ENCODE results near the gene ATP6V1G1.
"Not testable (repeated sequence)": the region's sequence is repeated elsewhere in the genome, so short reads cannot be mapped to it uniquely, and the experiment has no call there.

DNA sequence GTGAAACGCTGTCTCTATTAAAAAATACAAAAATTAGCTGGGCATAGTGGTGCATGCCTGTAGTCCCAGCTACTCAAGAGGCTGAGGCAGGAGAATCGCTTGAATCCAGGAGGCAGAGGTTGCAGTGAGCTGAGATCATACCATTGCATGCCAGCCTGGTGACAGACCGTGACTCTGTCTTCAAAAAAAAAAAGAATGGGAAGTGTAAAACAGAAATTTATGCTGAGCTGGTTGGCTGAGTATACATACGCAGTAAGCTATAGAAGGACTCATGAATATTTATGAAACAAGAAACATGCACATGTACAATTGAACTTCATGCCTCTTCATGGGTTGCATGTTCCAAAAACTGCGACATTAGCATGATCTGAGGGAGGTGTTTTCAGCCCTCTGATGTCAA, 10.8 kb upstream of the ATP6V1G1 start:
- TF ChIP-seq POLR2A (IDR thresholded peaks at IDR 0.05) = not testable (repeated sequence)
- TF ChIP-seq, protein P1, sequence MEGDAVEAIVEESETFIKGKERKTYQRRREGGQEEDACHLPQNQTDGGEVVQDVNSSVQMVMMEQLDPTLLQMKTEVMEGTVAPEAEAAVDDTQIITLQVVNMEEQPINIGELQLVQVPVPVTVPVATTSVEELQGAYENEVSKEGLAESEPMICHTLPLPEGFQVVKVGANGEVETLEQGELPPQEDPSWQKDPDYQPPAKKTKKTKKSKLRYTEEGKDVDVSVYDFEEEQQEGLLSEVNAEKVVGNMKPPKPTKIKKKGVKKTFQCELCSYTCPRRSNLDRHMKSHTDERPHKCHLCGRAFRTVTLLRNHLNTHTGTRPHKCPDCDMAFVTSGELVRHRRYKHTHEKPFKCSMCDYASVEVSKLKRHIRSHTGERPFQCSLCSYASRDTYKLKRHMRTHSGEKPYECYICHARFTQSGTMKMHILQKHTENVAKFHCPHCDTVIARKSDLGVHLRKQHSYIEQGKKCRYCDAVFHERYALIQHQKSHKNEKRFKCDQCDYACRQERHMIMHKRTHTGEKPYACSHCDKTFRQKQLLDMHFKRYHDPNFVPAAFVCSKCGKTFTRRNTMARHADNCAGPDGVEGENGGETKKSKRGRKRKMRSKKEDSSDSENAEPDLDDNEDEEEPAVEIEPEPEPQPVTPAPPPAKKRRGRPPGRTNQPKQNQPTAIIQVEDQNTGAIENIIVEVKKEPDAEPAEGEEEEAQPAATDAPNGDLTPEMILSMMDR (IDR thresholded peaks at IDR 0.05 in 4 of 5, conservative IDR thresholded peaks at IDR 0.05 in 1 of 5) = not testable (repeated sequence)
